T follicular helper cell (primary cell): Measurements from ENCODE around the gene ARL17B.
"Not testable (repeated sequence)": the region's sequence is repeated elsewhere in the genome, so short reads cannot be mapped to it uniquely, and the experiment has no call there.

Experiments used
- DNase-seq: peaks from one replicate; pipeline ENCODE4 v3.0.0-alpha.2; 2020; ENCODE audit warnings: low read depth

The ARL17B gene

GRCh38 chr17:46290906-46291546 lies 70.5 kb downstream of the ARL17B start:
- not testable (repeated sequence) for DNase-seq

GRCh38 chr17:46287587-46287986 lies 74.0 kb downstream of the ARL17B start:
- not testable (repeated sequence) for DNase-seq

- peak; percentile 50 for DNase-seq
Measured at GRCh38 chr17:46286764-46287221, 74.8 kb downstream of the ARL17B start.

- not testable (repeated sequence) for DNase-seq
Measured at GRCh38 chr17:46285500-46285899, 76.1 kb downstream of the ARL17B start.

- not testable (repeated sequence) for DNase-seq
Measured at GRCh38 chr17:46284467-46284866, 77.1 kb downstream of the ARL17B start.

GRCh38 chr17:46282635-46283034 lies 78.9 kb downstream of the ARL17B start:
- not testable (repeated sequence) for DNase-seq

- not testable (repeated sequence) for DNase-seq
Measured at GRCh38 chr17:46281336-46281735, 80.2 kb downstream of the ARL17B start.

GRCh38 chr17:46276728-46277479 lies 84.7 kb downstream of the ARL17B start:
- not testable (repeated sequence) for DNase-seq

- no peak for DNase-seq
Measured at GRCh38 chr17:46274238-46274637, 87.3 kb downstream of the ARL17B start.

GRCh38 chr17:46273541-46274236 lies 87.9 kb downstream of the ARL17B start:
- no peak for DNase-seq

GRCh38 chr17:46270032-46270431 lies 91.5 kb downstream of the ARL17B start:
- DNase-seq: no peak

- peak; percentile 75 for DNase-seq
Measured at GRCh38 chr17:46266656-46267544, 94.7 kb downstream of the ARL17B start.

- DNase-seq: not testable (repeated sequence)
Measured at GRCh38 chr17:46266063-46266655, 95.4 kb downstream of the ARL17B start.

GRCh38 chr17:46264456-46265198 lies 96.9 kb downstream of the ARL17B start:
- DNase-seq: peak; percentile 25

GRCh38 chr17:46262271-46262670 lies 99.3 kb downstream of the ARL17B start:
- DNase-seq: no peak

GRCh38 chr17:46259845-46260661 lies 101.5 kb downstream of the ARL17B start:
- not testable (repeated sequence) for DNase-seq

GRCh38 chr17:46256369-46256768 lies 105.2 kb downstream of the ARL17B start:
- not testable (repeated sequence) for DNase-seq

- DNase-seq: not testable (repeated sequence)
Measured at GRCh38 chr17:46254215-46254614, 107.4 kb downstream of the ARL17B start.

- peak; percentile 68 for DNase-seq
Measured at GRCh38 chr17:46253722-46254121, 107.8 kb downstream of the ARL17B start.
